Measurements from ENCODE around the gene CCRL2.
"Not testable (repeated sequence)": the region's sequence is repeated elsewhere in the genome, so short reads cannot be mapped to it uniquely, and the experiment has no call there.

Gene CCRL2

GRCh38 chr3:46405301-46406019 lies 1.6 kb upstream of the CCRL2 start:
- no peak for DNase-seq (ENCODE audit: low spot score)

- DNase-seq (ENCODE audit: low spot score), result no peak
Measured at GRCh38 chr3:46406443-46406787, 644 bp upstream of the CCRL2 start.

- DNase-seq (ENCODE audit: low spot score), result no peak
Measured at GRCh38 chr3:46407970-46408369, 911 bp downstream of the CCRL2 start.

- no peak for DNase-seq (ENCODE audit: low spot score)
Measured at GRCh38 chr3:46408853-46409252, 1.8 kb downstream of the CCRL2 start.

GRCh38 chr3:46409739-46410489 lies 2.9 kb downstream of the CCRL2 start:
- DNase-seq (ENCODE audit: low spot score), result no peak

GRCh38 chr3:46410669-46411068 lies 3.6 kb downstream of the CCRL2 start:
- no peak for DNase-seq (ENCODE audit: low spot score)

- no peak for DNase-seq (ENCODE audit: low spot score)
Measured at GRCh38 chr3:46411271-46411670, 4.2 kb downstream of the CCRL2 start.

- DNase-seq (ENCODE audit: low spot score), result no peak
Measured at GRCh38 chr3:46412786-46413298, 5.8 kb downstream of the CCRL2 start.

GRCh38 chr3:46413951-46414350 lies 6.9 kb downstream of the CCRL2 start:
- no peak for DNase-seq (ENCODE audit: low spot score)

GRCh38 chr3:46414739-46415138 lies 7.7 kb downstream of the CCRL2 start:
- DNase-seq (ENCODE audit: low spot score), result no peak

GRCh38 chr3:46416125-46416810 lies 9.2 kb downstream of the CCRL2 start:
- no peak for DNase-seq (ENCODE audit: low spot score)

- no peak for DNase-seq (ENCODE audit: low spot score)
Measured at GRCh38 chr3:46416811-46417510, 9.9 kb downstream of the CCRL2 start.

- DNase-seq (ENCODE audit: low spot score), result no peak
Measured at GRCh38 chr3:46417841-46418611, 11.0 kb downstream of the CCRL2 start.

GRCh38 chr3:46419816-46420215 lies 12.8 kb downstream of the CCRL2 start:
- DNase-seq (ENCODE audit: low spot score), result no peak

- DNase-seq (ENCODE audit: low spot score), result no peak
Measured at GRCh38 chr3:46420931-46421330, 13.9 kb downstream of the CCRL2 start.

GRCh38 chr3:46422617-46423016 lies 15.6 kb downstream of the CCRL2 start:
- DNase-seq (ENCODE audit: low spot score), result no peak

GRCh38 chr3:46423588-46423987 lies 16.5 kb downstream of the CCRL2 start:
- DNase-seq (ENCODE audit: low spot score), result no peak

GRCh38 chr3:46426476-46426875 lies 19.4 kb downstream of the CCRL2 start:
- not testable (repeated sequence) for DNase-seq (ENCODE audit: low spot score)

- DNase-seq (ENCODE audit: low spot score), result not testable (repeated sequence)
Measured at GRCh38 chr3:46427404-46427803, 20.3 kb downstream of the CCRL2 start.

- DNase-seq (ENCODE audit: low spot score), result no peak
Measured at GRCh38 chr3:46427916-46428833, 21.1 kb downstream of the CCRL2 start.

Data from activated CD4-positive, alpha-beta T cell treated with anti-CD3 and anti-CD28 coated beads, Interleukin-2, Interleukin-4, amounts not matched to agents 100 ng/mL and 50 ng/mL, durations not matched to agents 16 hours and 8 hours (primary cell).